PFSK-1 (cell line): ENCODE measurements around the gene NPPA.

Experiments
- FOXP2 ChIP-seq: optimal IDR thresholded peaks from 2 replicates; pipeline ENCODE3; 2011; ENCODE audit warnings: borderline replicate concordance, control low read depth, inconsistent platforms; ENCODE audit not compliant: insufficient read depth; ENCODE audit errors: extremely low read length, extremely low read depth
- POLR2AphosphoS5 ChIP-seq: IDR thresholded peaks from 2 replicates; pipeline ENCODE4 v1.6.1; 2012; ENCODE audit warnings: low read depth, mild to moderate bottlenecking, control low read depth, low read length, moderate library complexity
- REST ChIP-seq, 2 experiments: IDR thresholded peaks; 2 replicates each; pipeline versions ENCODE4 v1.6.1 to v1.8.0; 2011 to 2012; ENCODE audit warnings: low read depth in 2 of 2, low read length in 2 of 2, control low read depth in 1 of 2, inconsistent platforms in 1 of 2, mild to moderate bottlenecking in 1 of 2, moderate library complexity in 1 of 2; ENCODE audit not compliant: insufficient read depth in 1 of 2
- SIN3A ChIP-seq: IDR thresholded peaks from 2 replicates; pipeline ENCODE4 v1.6.1; 2012; ENCODE audit warnings: mild to moderate bottlenecking, low read length, moderate library complexity, borderline replicate concordance; ENCODE audit not compliant: insufficient read depth
- TAF1 ChIP-seq: IDR thresholded peaks from 2 replicates; pipeline ENCODE4 v1.6.1; 2012; ENCODE audit warnings: low read length, control low read depth, borderline replicate concordance; ENCODE audit not compliant: insufficient read depth

Gene NPPA

GRCh38 chr1:11833900-11834299, 13.7 kb downstream of the NPPA start:
- no peak for TF ChIP-seq TAF1
- TF ChIP-seq SIN3A = no peak
- no peak for TF ChIP-seq REST (IDR thresholded peaks at IDR 0.05; ENCODE audit: insufficient read depth in 1 of 2, low read depth in 2 of 2, low read length in 2 of 2)
- no peak for TF ChIP-seq POLR2AphosphoS5
- no peak for TF ChIP-seq FOXP2

- no peak for TF ChIP-seq SIN3A
- no peak for TF ChIP-seq TAF1
- no peak for TF ChIP-seq REST (IDR thresholded peaks at IDR 0.05; ENCODE audit: insufficient read depth in 1 of 2, low read depth in 2 of 2, low read length in 2 of 2)
- no peak for TF ChIP-seq POLR2AphosphoS5
- TF ChIP-seq FOXP2 = no peak
Measured at GRCh38 chr1:11833497-11833896, 14.1 kb downstream of the NPPA start.

- no peak for TF ChIP-seq TAF1
- TF ChIP-seq POLR2AphosphoS5 = no peak
- no peak for TF ChIP-seq SIN3A
- no peak for TF ChIP-seq REST (IDR thresholded peaks at IDR 0.05; ENCODE audit: insufficient read depth in 1 of 2, low read depth in 2 of 2, low read length in 2 of 2)
- no peak for TF ChIP-seq FOXP2
Measured at GRCh38 chr1:11831945-11832725, 15.4 kb downstream of the NPPA start.

- TF ChIP-seq SIN3A = no peak
- no peak for TF ChIP-seq REST (IDR thresholded peaks at IDR 0.05; ENCODE audit: insufficient read depth in 1 of 2, low read depth in 2 of 2, low read length in 2 of 2)
- no peak for TF ChIP-seq POLR2AphosphoS5
- TF ChIP-seq FOXP2 = no peak
Measured at GRCh38 chr1:11828511-11828910, 19.1 kb downstream of the NPPA start.

- TF ChIP-seq TAF1 = no peak
- TF ChIP-seq REST (IDR thresholded peaks at IDR 0.05; ENCODE audit: insufficient read depth in 1 of 2, low read depth in 2 of 2, low read length in 2 of 2) = no peak
- no peak for TF ChIP-seq SIN3A
- no peak for TF ChIP-seq FOXP2
Measured at GRCh38 chr1:11826946-11827345, 20.6 kb downstream of the NPPA start.
